GM18519 (cell line): ENCODE results near the gene MAN2B2.

Source experiments
- ATAC-seq: cut with Tn5 transposase; IDR thresholded peaks from one replicate; pipeline ENCODE4 v1.9.1; 2021; ENCODE audit warnings: mild to moderate bottlenecking, moderate library complexity; ENCODE audit not compliant: unreplicated experiment, low FRiP score

MAN2B2 gene

DNA sequence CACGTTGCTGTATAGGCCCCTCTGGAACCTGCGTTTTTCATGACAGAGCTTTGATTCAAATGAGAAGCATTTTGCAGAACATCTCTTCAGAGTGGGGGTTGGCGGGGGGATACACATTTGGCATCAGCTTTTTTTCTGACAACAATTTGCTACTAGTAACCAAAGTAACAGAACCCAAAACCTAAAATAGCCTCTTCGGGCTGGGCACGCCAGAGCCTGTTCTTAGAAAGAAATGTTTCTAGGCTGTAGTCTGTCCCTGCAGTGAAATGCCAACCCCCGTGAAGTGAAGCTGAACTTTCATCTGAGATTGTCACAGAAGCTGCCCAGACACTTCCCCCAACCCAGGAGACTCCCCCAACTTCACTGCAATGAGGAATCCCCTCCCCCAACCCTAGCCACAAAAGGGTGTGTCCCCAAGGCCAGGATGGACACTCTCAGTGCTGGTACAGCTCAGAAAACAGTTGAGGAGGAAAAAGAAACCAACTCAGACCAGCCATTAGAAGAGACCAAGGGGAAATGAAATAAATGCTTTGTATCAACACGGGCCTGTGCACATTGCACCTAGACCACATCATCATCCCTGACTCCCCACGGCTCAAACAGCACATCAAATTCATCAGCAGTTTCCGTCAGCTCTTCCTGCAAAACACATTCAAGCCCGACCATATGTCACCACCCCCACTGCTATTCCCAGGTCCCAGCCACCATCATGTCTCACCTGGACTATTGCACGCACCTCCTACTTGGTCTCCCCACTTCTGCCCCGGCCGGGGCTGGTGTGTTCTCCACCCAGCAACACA, 8.4 kb upstream of the MAN2B2 start:
- ATAC-seq = no peak

DNA sequence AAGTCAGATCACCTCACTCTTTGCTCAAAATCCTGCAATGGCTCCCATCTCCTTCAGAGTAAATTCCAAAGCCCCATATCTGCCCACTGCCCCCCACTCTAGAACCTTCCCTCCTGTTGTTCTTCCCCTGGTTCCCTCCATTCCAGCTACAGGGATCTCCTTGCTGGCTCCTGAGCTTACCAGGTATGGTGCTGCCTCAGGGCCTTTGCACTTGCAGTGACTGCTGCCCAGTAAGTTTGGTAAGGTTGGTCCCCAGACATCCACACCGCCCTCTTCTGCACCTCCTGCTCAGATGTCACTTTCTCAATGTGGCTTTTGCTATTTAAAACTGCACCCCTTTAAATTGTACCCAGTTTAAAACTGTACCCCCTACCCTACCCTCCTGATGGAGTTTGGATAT, 7.8 kb upstream of the MAN2B2 start:
- ATAC-seq = no peak

DNA sequence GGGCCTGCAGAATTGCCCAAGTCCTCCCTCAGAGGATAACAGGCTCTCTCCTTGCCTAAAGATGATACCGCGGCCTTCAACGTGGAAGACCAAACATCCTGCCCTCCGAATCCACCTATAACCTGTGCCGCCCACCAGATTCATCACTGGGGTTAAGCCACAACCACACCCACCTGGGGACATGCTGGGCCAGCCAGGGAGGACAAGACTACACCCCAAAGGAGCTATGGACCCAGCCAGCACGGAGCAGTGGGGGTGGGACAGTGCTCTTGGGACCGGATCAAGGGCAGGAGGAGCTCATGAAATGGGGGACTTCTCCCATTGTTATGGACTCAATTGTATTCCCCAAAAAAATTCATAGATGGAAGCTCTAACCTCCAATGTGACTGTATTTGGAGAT, 6.8 kb upstream of the MAN2B2 start:
- no peak for ATAC-seq

DNA sequence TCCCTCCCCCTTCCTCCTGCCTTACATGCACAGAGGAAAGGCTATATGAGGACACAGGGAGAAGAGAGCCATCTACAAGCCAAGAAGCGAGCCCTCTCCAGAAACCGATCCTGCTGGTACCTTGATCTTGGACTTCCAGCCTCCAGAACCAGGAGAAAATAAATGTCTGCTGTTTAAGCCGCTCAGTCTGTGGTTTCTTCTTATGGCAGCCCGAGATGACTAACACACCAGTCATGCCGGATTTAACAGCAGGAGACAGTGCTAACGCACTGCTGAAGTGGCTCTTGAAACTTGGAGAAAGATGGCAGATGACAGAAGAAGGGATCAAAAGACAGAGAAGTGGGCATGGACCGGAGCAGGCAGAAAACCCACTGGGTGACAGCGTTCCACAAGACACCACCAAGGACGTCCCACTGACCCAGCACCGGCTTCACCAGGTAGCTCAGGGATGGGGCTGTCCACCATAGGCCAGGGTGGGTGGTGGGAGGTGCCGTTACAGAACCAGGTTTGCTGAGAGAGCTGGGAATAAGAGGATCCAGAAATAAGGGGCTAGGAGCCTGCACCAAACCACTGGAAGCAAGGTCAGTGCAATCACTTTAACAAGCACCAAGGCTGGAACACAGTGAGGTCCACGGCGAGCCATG, 6.2 kb upstream of the MAN2B2 start:
- ATAC-seq = no peak

DNA sequence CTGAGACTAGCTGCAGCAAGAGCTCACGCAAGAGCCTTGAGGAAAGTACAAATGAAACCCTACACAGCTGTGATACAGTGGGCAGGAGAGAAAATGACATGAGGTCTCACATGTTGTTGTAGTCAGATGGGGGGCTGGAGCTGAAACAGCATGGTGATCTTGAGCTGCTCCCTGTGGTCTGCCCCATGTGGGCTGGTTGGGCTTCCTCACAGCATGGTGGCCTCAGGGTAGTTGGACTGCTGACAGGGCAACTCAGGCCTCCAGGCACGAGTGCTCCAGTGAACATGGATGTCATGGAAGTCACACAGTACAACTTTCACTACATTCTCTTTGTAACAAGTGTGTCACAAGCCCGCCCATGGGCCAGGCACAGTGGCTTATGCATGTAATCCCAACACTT, 3.4 kb upstream of the MAN2B2 start:
- ATAC-seq = no peak

DNA sequence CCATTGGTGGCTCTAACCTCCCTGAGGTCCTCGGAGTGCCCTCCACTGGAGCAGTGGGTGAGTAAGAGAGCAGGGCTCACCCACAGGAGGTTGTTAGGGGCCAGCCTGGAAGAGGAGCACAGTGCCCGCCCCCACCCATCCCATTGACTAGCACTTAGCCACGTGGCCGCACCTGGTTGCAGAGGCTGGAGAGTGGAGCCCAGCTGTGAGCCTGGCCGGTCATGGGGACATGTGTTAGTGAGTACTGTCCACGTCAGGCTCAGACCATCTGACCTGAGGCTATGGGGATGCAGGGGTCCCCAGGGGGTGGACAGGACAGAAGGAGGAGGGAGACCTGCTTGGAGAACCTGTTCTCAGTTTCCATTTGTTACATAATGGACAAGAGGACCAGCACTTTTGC, 1.4 kb upstream of the MAN2B2 start:
- ATAC-seq = no peak

DNA sequence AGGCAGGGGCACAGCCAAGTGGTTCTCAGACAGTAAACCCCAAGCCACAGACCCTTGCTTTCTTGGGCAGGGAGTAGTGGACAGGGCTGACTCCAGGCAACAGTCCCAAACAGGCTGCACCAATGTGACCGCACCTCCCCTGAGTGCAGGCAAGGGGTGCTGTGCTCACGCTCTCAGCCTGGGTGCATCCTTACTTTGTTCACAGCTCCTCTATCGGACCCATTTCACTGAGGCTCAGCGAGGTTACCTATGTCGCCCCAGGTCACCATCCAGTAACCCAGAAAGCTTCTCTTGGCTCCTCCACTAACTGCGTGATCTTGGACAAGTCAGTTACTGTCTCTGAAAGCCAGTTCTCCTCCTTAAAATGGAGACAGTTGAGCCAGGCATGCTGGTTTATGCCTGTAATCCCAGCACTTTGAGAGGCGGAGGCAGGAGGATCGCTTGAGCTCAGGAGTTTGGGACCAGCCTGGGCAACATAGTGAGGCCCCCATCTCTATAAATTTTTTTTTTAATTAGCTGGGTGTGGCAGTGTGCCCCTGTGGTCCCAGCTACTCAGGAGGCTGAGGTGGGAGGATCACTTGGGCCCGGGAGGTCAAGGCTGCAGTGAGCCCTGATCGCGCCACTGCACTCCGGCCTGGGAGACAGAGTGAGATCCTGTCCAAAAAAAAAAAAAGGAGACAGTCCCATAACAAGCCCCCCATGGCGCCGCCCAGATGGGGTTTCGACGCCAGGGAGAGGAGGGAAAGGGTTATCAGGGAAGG, 823 bp upstream of the MAN2B2 start:
- no peak for ATAC-seq

DNA sequence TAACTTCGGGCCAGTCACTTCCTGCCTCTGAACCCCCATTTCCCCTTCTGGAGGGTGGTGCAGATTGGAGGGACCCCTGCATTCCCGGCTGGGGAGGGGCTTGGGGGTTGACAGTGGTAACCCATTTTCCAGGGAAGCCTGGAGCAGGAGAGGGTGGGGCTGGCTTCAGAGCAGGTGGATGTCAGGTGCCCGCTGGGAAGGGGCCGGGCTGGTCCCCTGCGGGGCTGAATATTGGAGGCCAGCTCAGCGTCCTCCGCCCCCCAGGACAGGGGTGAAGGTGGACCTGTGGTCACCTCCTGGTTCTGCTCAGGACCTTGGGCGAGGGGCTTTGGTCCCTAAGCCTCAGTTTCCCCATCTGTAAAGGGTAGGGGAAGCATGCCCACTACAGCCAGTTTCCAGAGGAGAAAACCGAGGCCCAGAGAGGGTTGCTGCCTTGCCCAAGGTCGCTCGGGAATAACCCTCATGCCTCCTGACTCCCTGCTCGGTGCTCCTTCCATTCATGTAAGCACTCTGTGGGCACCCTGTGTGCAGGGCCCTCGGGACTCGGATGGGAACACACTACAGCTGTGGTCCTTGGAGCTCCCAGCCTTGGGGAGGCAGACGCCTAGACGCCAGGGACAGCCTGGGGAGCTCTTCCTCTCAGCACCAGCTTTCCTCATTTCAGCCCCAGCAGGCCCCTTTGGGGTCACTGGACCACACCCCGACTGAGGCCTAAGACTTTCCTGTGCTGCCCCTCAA, 683 bp downstream of the MAN2B2 start:
- ATAC-seq = no peak

DNA sequence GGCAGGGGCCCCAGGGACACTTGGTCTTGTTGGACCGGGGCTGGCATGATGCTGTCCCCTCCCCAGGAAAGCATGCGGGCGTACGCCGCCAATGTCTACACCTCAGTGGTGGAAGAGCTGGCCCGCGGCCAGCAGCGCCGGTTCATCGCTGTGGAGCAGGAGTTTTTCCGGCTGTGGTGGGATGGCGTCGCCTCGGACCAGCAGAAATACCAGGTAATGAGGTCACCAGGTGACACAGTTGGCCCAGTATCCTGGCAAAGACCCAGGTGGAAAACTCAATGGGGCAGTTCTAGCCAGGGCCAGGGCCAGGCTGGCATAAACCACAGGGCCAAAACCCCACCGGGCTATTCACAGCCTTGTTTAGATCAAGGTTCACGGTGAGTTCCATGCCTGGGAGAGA, 1.5 kb downstream of the MAN2B2 start:
- ATAC-seq = no peak

DNA sequence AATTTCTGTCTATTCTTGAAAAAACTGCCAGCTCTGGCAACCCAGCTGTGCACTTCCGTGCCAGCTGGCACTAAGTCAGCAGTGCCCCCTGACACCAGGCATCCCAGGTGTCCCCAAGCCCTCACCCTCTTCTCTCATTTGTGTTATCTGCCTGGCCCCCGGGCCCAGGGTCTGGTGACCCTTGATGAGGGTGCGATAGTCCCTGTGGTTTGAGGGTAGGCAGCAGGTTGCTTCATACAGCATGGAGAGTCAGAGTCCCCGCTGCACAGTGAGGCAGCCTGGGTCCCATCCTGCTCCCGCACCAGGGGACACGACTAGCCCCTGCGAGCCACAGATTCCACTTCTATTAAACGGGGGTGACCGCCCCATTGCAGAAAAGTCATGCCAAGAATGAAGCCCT, 1.9 kb downstream of the MAN2B2 start:
- ATAC-seq = no peak

DNA sequence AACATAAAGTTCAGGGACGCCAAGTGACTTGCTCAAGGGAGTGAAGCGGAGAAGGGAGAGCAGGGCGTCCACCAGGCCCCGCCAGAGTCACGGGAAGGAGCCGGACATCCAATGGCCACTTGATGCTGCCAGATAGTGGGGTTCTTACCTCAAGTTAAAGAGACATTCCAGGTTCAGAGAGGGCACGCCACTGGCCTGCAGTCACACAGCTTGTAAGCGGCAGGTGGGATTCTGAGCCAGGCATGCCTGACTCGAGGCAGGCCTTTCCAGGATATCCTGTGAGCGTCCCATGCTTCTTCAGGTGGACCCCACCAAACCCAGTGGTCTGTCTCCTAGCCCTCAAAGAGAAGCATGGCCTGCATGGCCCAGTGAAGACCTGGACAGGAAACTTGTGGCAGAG, 2.4 kb downstream of the MAN2B2 start:
- no peak for ATAC-seq

DNA sequence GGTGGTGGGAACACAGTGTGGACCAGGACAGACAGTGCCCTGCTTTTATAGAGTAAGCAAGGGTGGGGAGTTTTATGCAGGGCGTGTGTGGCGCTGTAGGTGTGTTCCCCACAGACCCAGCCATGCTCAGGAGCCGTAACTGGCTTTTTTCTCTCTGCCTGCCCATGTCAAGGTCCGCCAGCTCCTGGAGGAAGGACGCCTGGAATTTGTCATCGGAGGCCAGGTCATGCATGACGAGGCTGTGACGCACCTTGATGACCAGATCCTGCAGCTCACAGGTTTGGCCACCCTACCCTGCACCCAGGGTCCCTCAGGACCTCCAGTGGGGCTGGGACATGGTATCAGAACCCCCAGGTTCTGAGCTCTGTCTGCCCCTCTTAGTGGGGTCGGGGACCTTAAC, 3.2 kb downstream of the MAN2B2 start:
- no peak for ATAC-seq

DNA sequence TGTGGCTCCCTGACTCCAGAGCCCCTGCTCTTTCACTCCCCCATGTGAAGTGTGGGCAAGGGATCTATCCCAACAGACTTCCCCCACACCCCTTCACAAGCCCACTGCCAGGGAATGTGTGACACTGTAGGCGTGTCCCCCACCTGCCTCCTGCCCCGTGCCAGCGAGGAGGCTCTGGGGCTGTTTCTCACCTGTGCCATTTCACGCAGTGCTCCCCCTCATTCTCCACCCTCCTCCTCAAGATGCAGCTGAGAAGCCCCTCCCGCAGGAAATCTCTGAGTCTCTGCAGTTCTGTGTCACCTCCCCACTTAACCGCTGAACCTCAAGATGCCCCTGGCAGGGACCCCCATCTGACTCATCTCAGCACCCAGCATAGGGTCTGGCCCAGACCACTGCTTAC, 5.4 kb downstream of the MAN2B2 start:
- no peak for ATAC-seq

DNA sequence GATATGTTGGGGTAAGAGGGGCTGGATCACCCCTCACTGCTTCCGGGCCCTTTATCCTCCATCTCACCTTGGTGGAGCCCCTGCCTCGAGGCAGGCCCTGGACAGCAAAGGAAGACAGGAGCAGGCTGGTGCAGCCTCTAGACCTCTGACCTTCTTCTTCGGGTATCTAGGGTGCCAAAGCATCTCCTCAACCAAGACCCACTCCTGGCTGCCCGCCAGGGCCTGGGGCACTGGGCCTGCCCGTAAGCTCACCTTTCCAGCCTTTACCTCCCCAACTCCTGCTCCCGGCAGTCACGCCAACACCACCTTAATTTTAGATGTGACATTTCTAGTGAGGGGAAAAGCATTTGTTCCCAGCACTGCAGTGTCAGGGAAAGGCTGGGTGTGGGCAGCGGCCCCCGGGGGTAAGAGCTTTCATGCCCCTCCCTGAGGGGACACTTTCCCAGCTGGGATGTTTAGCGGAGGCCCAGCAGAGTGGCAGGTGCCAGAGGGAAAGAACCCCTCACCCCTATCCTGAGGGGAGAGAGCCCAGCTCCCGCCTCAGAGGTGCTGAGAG, 6.7 kb downstream of the MAN2B2 start:
- ATAC-seq = no peak

DNA sequence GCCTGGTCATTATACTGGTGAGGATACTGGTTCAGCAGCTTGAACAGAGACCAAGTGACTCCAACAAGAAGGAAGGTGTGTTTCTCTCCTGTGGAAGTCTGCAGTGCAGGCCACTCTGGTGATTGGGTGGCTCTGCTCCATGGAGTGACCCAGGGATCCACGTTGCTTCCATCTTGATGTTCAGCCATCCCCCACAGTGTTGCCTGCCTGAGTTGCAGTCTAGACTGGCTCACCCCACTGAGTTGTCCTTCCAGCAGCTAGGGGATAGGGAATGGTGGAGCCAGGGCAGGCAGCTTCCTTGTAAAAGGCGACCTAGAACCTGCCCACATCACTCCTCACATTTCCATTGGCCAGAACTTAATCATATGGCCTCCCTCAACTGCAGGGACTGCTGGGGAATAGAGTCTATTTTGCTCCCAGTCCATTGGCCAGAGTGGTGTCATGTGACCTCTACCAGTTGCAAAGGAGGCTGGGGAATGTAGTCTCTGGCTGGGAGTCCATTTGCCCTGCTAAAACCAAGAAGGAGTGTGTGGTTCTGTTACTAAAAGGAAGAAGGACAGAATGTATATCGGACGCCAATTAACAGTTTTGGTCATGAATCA, 8.0 kb downstream of the MAN2B2 start:
- no peak for ATAC-seq

DNA sequence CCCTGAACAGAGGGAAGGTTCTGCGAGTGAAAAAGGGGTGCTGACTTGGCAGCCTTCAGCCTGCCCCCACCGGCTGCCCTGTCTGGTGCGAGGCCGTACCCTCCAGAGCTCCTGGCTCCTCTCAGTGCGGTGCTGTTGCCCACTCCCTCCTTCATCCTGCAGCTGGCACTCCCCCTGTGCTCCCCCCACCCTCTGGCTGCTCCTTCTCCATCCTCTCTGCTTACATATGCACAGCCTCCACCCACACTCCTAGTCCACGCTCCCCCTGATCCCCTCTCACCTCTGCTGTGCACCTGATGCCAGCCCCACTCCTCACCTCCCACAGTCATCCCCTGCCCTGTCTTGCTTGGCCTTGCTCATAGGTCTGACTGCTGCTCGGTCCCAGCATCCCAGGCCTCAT, 9.9 kb downstream of the MAN2B2 start:
- no peak for ATAC-seq

DNA sequence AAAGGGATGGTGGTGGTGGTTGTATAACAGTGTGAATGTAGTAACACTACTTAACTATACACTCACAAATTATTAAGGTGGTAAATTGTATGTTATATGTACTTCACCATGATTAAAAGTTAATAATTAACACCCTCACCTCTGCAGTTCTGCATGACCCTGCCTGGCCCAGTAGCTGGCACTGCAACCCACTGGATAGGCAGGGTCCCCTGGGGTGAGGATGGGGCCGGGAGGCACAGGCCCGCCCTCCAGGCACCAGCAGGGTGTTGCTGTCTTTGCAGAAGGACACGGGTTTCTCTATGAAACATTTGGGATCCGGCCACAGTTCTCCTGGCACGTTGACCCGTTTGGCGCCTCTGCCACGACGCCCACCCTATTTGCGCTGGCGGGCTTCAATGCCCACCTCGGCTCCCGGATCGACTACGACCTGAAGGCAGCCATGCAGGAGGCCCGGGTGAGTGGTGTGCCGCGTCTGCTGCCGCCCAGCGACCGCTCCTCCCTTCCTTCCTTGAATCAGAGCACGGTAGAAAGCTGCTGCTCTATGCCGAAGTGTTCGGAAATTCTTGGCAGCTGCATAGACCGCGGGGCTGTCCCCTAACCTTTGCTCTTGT, 11.8 kb downstream of the MAN2B2 start:
- no peak for ATAC-seq

DNA sequence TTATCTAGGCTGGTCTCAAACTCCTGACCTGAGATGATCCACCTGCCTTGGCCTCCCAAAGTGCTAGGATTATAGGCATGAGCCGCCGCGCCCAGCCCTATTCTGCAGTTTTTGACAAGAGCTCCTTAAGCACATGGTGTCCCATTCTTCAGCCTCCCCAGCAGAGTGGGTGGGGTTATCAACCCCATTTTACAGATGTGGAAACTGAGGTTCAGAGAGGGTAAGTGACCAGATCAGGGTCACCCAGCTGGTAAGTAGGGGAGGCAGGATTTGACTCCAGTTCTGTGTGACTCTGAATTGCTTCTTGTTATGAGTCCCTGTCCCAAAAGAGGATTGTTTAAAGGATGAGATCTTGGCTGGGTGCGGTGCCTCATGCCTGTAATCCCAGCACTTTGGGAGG, 14.5 kb downstream of the MAN2B2 start:
- ATAC-seq = no peak

DNA sequence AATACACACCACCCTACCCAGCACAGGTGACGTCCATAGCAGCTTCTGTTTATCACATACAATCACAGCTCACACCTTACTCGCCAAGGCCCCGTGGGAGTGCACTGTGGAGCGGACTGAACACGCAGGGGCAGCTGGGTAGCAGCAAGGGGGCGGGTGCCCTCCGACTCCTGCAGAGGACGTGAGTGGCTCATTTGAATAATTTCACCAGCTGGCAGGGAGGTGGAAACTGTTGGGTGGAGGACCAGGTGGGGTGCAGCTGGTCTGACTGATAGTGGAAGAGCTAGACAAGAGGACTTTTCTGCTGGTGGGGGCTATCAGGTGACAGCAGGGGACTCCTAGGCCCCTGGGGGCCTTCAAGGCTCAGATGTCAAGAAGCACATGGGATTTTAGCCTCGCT, 16.3 kb downstream of the MAN2B2 start:
- no peak for ATAC-seq

DNA sequence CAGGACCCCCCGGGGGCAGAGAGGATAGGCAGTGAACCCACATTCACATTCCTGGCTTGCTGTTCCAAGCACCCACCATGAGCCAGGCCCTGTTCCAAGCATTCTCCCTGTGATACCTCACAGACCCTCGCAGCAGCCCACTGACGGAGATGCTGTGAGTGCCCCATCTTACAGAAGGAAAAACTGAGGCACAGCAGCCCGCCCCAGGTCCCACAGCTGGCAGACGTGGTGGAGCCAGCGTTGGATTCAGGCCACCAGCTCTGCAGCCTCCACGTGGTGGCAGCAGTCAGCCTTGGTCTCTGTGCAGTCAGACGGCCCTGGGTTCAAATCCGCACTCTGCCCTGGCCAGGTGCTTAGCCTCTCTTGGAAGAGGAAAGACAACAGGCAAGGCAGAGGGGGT, 16.8 kb downstream of the MAN2B2 start:
- no peak for ATAC-seq
